Measurements from ENCODE around the gene EYS. TPM values are rescaled to one million over a fixed set of nuclear protein-coding genes. Genes with fewer than 3 reads are reported as not detected.

Gene EYS
- total RNA-seq, 4 donors from 2014 or later: 0.12 to 1.4 (median 0.22) TPM

DNA sequence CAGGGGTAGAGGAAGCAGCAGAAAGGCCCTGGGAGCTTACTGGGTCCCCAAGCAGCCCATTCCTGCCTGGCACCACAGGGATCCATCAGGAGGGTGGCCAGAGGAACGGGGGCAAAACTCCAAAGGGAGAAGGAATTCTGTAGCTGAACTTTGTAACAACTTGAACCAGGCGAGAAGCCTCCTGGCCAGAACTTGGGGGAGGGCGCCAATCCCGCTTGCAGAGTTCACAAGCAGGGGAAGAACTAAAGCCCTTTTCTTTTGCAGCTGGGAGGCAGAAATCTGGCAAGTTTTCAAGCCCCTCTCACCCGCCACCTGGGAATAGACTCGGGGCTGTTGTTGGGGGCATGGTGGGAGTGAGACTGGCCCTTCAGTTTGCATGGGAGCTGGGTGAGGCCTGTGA lies 1882.3 kb downstream of the EYS start:
- TF ChIP-seq CTCF (IDR thresholded peaks at IDR 0.05): no peak

GRCh38 chr6:63821442-63821841 lies 1885.6 kb downstream of the EYS start:
- DNase-seq (ENCODE audit: low spot score): no peak
- TF ChIP-seq CTCF (IDR thresholded peaks at IDR 0.05): no peak
- ATAC-seq (ENCODE audit: low FRiP score): no peak

More for the DNA sequence above, 1882.3 kb downstream of the EYS start:
- no peak for DNase-seq (ENCODE audit: low spot score)
- ATAC-seq (ENCODE audit: low FRiP score): no peak

DNA sequence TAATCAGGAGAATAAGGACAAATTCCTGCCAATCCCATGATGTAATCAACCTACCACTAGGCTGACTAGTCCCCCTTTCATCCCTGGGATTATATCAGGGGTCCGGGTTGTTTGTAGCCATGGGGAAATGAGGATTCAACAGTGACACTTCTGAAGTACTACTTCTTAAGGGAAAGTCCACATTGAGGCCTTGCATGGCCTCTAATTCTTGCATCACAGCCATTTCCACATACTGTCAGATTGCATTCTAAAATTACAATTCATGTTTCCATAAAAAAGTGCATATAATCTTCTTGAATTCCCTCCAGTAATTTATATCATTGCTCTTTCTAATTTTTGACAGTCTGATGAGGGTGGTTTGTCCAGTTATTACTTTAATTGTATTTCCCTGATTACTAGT lies 1887.2 kb downstream of the EYS start:
- ATAC-seq (ENCODE audit: low FRiP score): no peak
- DNase-seq (ENCODE audit: low spot score): no peak
- TF ChIP-seq CTCF (IDR thresholded peaks at IDR 0.05): no peak

- no peak for TF ChIP-seq CTCF (IDR thresholded peaks at IDR 0.05)
- no peak for DNase-seq (ENCODE audit: low spot score)
- no peak for ATAC-seq (ENCODE audit: low FRiP score)
Observed at GRCh38 chr6:63817492-63818050, 1889.5 kb downstream of the EYS start.

DNA sequence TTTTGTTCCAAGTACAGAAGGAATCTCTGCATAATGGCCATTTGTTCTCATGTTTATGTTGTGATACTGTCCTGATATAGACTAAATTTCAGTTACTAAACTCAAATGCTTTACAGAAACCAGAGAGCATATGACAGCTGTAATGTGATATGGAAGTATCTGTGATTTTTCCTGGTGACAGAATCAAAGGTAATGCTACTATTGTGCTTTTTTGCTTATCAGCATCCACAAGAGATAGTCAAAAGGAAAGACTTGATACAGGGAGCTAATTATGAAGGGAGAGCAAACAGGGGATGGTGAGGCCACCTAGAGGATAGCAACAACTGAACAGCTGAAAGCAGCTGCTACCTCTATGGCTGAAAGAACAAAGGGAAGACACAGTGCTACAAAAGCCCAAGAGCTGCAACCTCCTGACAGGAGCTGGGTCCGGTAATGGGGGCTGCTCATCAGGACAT lies 1890.0 kb downstream of the EYS start:
- ATAC-seq (ENCODE audit: low FRiP score): no peak
- no peak for TF ChIP-seq CTCF (IDR thresholded peaks at IDR 0.05)
- no peak for DNase-seq (ENCODE audit: low spot score)

- no peak for TF ChIP-seq CTCF (IDR thresholded peaks at IDR 0.05)
- no peak for DNase-seq (ENCODE audit: low spot score)
- ATAC-seq (ENCODE audit: low FRiP score): no peak
Observed at GRCh38 chr6:63816401-63816981, 1890.5 kb downstream of the EYS start.

GRCh38 chr6:63814459-63814858 lies 1892.6 kb downstream of the EYS start:
- TF ChIP-seq CTCF (IDR thresholded peaks at IDR 0.05): no peak
- no peak for ATAC-seq (ENCODE audit: low FRiP score)
- DNase-seq (ENCODE audit: low spot score): no peak

All from omental fat pad (tissue), 4 donors.